ENCODE results near the gene APBA3. TPM values are rescaled to one million over a fixed set of nuclear protein-coding genes. Genes with fewer than 3 reads are reported as not detected.

APBA3 gene
- total and polyA plus RNA-seq, 2 of the 4 experiments (the other 2 are of a cell fraction) = 9.5 to 18.4 TPM

DNA sequence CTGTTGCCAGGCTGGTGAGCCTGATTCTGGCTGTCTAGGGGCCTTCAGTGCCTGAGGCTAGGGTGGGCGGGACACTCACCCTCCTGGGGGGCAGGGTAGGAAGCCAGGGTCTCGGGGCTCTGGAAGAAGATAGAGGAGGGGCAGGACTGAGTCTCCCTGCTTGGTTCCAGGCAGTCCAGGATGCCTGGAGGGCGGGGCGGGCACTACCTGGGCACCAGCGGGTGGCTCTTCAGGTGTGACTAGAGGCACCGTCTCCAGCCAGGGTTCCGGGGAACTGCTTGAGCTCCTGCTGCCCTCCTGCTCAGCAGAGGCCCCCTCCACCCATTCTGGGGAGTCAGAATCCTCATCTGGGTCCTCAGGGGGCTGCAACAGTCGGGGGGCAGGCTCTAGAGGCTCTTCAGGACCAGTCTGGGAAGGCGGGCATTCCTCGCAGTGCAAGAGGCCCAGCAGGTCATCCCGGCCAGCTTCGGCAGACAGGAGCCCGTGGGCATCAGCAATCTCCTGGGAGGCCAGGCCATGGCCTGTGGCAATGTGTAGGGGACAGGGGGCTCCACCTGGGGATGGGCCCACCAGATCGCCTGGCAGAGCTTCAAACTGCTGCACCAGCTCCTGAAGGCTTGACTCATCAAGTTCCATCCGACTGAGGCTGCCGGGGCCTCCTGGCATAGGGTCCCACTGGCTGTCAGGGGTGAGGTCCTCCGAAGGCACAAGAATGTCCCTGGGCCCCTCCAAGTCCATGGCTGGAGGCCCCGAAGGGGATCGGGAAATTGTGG is 1.8 kb downstream of the APBA3 start:
- intact Hi-C loops (cut with micrococcal nuclease) (no loop called here), in situ Hi-C loops (cut with MboI; ENCODE audit: low sequenced_read_pairs) (no loop called here), dilution Hi-C loops (cut with HindIII; ENCODE audit: low sequenced_read_pairs, unreplicated experiment) (no loop called here)
- H3K36me3 ChIP-seq (ENCODE audit: control insufficient read depth, insufficient read depth, low read length) = peaks cover 3% of the 10 kb centered on the region; the same call in 1 of the 2 replicates
- no peak overlapping the region for H2AK9ac ChIP-seq (replicated peaks; ENCODE audit: low read depth, low read length, poor library complexity)
- DNase-seq = no peak
- H2BK20ac ChIP-seq (ENCODE audit: low read depth, low read length) = no peak overlapping the region
- H4K91ac ChIP-seq (ENCODE audit: insufficient read depth, low read depth, low read length) = no peak overlapping the region
- H3K4ac ChIP-seq (ENCODE audit: low read depth, low read length) = no peak overlapping the region
- ATAC-seq (ENCODE audit: low read depth) = no peak
- H4K8ac ChIP-seq (ENCODE audit: low read depth in 2 of 2, low read length in 2 of 2) = no peak overlapping the region
- 85% methylated on average over 10 of the region's 19 CpGs; no CpG with 5 or more reads in 1 of the 2 experiments for WGBS, 2 experiments (ENCODE audit: extremely low coverage in 2 of 2, insufficient read length in 1 of 2)
- ChIA-PET CTCF (no interaction called here), POLR2A (ENCODE audit: unreplicated experiment) (no interaction called here)
- no peaks in the 10 kb centered on the region for H3K27me3 ChIP-seq (ENCODE audit: control insufficient read depth, insufficient read depth, low read length)
- no peaks in the 10 kb centered on the region for H3K9me3 ChIP-seq (ENCODE audit: control insufficient read depth, insufficient read depth, low read length)
- no peak overlapping the region for H2AK5ac ChIP-seq (ENCODE audit: low read depth, low read length)
- H4K5ac ChIP-seq (ENCODE audit: low read depth, low read length) = no peak overlapping the region
- H3K4me3 ChIP-seq (ENCODE audit: insufficient read depth, low read depth, low read length) = no peak overlapping the region
- H3K56ac ChIP-seq (ENCODE audit: extremely low read depth, insufficient read depth, low read length) = no peak overlapping the region
- H4K20me1 ChIP-seq (ENCODE audit: insufficient read depth, low read length) = no peaks in the 10 kb centered on the region
- no TSS peak for BruUV-seq (replicated peaks)
- no peak overlapping the region for H3K18ac ChIP-seq (ENCODE audit: low read depth, low read length)
- H3K14ac ChIP-seq (replicated peaks; ENCODE audit: low read depth, low read length) = no peak overlapping the region
- no peak overlapping the region for H2BK15ac ChIP-seq (ENCODE audit: low read depth, low read length)
- no peak overlapping the region for H2BK5ac ChIP-seq (ENCODE audit: low read depth, low read length, poor library complexity, severe bottlenecking)
- H3K9me1 ChIP-seq (ENCODE audit: insufficient read depth, low read length) = peaks cover 3% of the 10 kb centered on the region; the same call in 1 of the 2 replicates
- H3K27ac ChIP-seq (ENCODE audit: insufficient read depth, low read length) = no peak overlapping the region
- H2BK120ac ChIP-seq (ENCODE audit: low read depth, low read length) = no peak overlapping the region
- no peak overlapping the region for H2AFZ ChIP-seq (replicated peaks; ENCODE audit: low read length, poor library complexity)
- TF ChIP-seq, protein P1, sequence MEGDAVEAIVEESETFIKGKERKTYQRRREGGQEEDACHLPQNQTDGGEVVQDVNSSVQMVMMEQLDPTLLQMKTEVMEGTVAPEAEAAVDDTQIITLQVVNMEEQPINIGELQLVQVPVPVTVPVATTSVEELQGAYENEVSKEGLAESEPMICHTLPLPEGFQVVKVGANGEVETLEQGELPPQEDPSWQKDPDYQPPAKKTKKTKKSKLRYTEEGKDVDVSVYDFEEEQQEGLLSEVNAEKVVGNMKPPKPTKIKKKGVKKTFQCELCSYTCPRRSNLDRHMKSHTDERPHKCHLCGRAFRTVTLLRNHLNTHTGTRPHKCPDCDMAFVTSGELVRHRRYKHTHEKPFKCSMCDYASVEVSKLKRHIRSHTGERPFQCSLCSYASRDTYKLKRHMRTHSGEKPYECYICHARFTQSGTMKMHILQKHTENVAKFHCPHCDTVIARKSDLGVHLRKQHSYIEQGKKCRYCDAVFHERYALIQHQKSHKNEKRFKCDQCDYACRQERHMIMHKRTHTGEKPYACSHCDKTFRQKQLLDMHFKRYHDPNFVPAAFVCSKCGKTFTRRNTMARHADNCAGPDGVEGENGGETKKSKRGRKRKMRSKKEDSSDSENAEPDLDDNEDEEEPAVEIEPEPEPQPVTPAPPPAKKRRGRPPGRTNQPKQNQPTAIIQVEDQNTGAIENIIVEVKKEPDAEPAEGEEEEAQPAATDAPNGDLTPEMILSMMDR (conservative IDR thresholded peaks at IDR 0.05; ENCODE audit: low read depth, low read length) = no peak
- TF ChIP-seq, protein P2, sequence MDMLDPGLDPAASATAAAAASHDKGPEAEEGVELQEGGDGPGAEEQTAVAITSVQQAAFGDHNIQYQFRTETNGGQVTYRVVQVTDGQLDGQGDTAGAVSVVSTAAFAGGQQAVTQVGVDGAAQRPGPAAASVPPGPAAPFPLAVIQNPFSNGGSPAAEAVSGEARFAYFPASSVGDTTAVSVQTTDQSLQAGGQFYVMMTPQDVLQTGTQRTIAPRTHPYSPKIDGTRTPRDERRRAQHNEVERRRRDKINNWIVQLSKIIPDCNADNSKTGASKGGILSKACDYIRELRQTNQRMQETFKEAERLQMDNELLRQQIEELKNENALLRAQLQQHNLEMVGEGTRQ (IDR thresholded peaks at IDR 0.05; ENCODE audit: low read depth, low read length) = no peak
- TF ChIP-seq BHLHE40 (IDR thresholded peaks at IDR 0.05; ENCODE audit: low read depth, low read length) (no peak), NFE2L2 (IDR thresholded peaks at IDR 0.05; ENCODE audit: low read depth, low read length) (no peak), FOS (IDR thresholded peaks at IDR 0.05; ENCODE audit: low read depth, low read length) (no peak), POLR2A (IDR thresholded peaks at IDR 0.05; ENCODE audit: low read depth, low read length) (no peak), CHD1 (IDR thresholded peaks at IDR 0.05; ENCODE audit: low read depth, low read length) (no peak), SMC3 (IDR thresholded peaks at IDR 0.05; ENCODE audit: low read depth, low read length) (no peak), CEBPB (IDR thresholded peaks at IDR 0.05; ENCODE audit: low read depth, low read length) (no peak), MAZ (IDR thresholded peaks at IDR 0.05; ENCODE audit: borderline replicate concordance, low read depth, low read length) (no peak), RFX5 (IDR thresholded peaks at IDR 0.05; ENCODE audit: low read depth, low read length) (no peak), RCOR1 (IDR thresholded peaks at IDR 0.05; ENCODE audit: insufficient replicate concordance, low read length) (no peak), RAD21 (IDR thresholded peaks at IDR 0.05; ENCODE audit: low read length) (no peak), MXI1 (IDR thresholded peaks at IDR 0.05; ENCODE audit: borderline replicate concordance, low read depth, low read length) (no peak), MAFK (IDR thresholded peaks at IDR 0.05; ENCODE audit: low read depth, low read length) (no peak)
- TF ChIP-seq, protein P3, sequence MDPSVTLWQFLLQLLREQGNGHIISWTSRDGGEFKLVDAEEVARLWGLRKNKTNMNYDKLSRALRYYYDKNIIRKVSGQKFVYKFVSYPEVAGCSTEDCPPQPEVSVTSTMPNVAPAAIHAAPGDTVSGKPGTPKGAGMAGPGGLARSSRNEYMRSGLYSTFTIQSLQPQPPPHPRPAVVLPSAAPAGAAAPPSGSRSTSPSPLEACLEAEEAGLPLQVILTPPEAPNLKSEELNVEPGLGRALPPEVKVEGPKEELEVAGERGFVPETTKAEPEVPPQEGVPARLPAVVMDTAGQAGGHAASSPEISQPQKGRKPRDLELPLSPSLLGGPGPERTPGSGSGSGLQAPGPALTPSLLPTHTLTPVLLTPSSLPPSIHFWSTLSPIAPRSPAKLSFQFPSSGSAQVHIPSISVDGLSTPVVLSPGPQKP (IDR thresholded peaks at IDR 0.05; ENCODE audit: borderline replicate concordance, low read depth, low read length) = no peak
- no peak overlapping the region for H3K23ac ChIP-seq (ENCODE audit: low read depth, low read length)
- no peak overlapping the region for H3K4me2 ChIP-seq (ENCODE audit: low read depth, low read length)
- H3K79me1 ChIP-seq (ENCODE audit: low read depth in 1 of 2, low read length in 2 of 2) = peaks cover 13 to 30% of the 10 kb centered on the region in 2 experiments
- H3K4me1 ChIP-seq (ENCODE audit: control insufficient read depth, insufficient read depth, low read length) = peaks cover 2% of the 10 kb centered on the region; the same call in 1 of the 2 replicates
- no peak overlapping the region for H3K9ac ChIP-seq (ENCODE audit: low read depth, low read length)
